ENCODE measurements around the gene SIRT5. TPM values are rescaled to one million over a fixed set of nuclear protein-coding genes. Genes with fewer than 3 reads are reported as not detected.
A peak's percentile ranks its signal among the peaks of the same experiment; 100 is the strongest.

SIRT5 gene
- total RNA-seq = 9.7 and 10.6 TPM in 2 replicates

- peak; percentile 84 for DNase-seq
These were observed at the start of gene SIRT5 for GRCh38 chr6:13574571-13575376. TSS of gene SIRT5 (plus strand) at chr6:13574601. CDS start at chr6:13584111, 9,510 bp downstream.

- no peak for DNase-seq
These were observed 49.4 kb upstream of the SIRT5 start for GRCh38 chr6:13524801-13525508.

GRCh38 chr6:13526357-13526726, 48.1 kb upstream of the SIRT5 start:
- DNase-seq = no peak

- DNase-seq = peak; percentile 95
These were observed 47.4 kb upstream of the SIRT5 start for GRCh38 chr6:13526727-13527670.

GRCh38 chr6:13527671-13528056, 46.7 kb upstream of the SIRT5 start:
- peak; percentile 21 for DNase-seq

GRCh38 chr6:13528232-13528631, 46.2 kb upstream of the SIRT5 start:
- DNase-seq = peak; percentile 59

- DNase-seq = no peak
These were observed 45.5 kb upstream of the SIRT5 start for GRCh38 chr6:13528777-13529343.

- no peak for DNase-seq
These were observed 42.4 kb upstream of the SIRT5 start for GRCh38 chr6:13531956-13532355.

GRCh38 chr6:13534536-13534935, 39.9 kb upstream of the SIRT5 start:
- DNase-seq = no peak

- no peak for DNase-seq
These were observed 39.1 kb upstream of the SIRT5 start for GRCh38 chr6:13535306-13535705.

GRCh38 chr6:13536796-13537526, 37.4 kb upstream of the SIRT5 start:
- no peak for DNase-seq

GRCh38 chr6:13537527-13537897, 36.9 kb upstream of the SIRT5 start:
- DNase-seq = peak; percentile 51

- peak; percentile 79 for DNase-seq
These were observed 36.3 kb upstream of the SIRT5 start for GRCh38 chr6:13538084-13538483.

- no peak for DNase-seq
These were observed 35.8 kb upstream of the SIRT5 start for GRCh38 chr6:13538600-13538999.

GRCh38 chr6:13539572-13539971, 34.8 kb upstream of the SIRT5 start:
- no peak for DNase-seq

GRCh38 chr6:13541496-13541895, 32.9 kb upstream of the SIRT5 start:
- DNase-seq = no peak

- DNase-seq = no peak
These were observed 29.8 kb upstream of the SIRT5 start for GRCh38 chr6:13544454-13545186.

- DNase-seq = no peak
These were observed 28.5 kb upstream of the SIRT5 start for GRCh38 chr6:13545885-13546284.

- DNase-seq = no peak
These were observed 25.7 kb upstream of the SIRT5 start for GRCh38 chr6:13548500-13549210.

GRCh38 chr6:13550656-13551055, 23.7 kb upstream of the SIRT5 start:
- DNase-seq = no peak

GRCh38 chr6:13553646-13554045, 20.8 kb upstream of the SIRT5 start:
- no peak for DNase-seq

All from dermis blood vessel endothelial cell (primary cell).